Liver (tissue), 9 donors: Measurements from ENCODE around the gene MGAT5. TPM values are rescaled to one million over a fixed set of nuclear protein-coding genes. Genes with fewer than 3 reads are reported as not detected.

Experiments used
- DNase-seq: peaks from one replicate; pipeline ENCODE4 v3.0.0-alpha.2; 2017; ENCODE audit warnings: low spot score
- H3K27ac ChIP-seq, 2 donors: one replicate each; pipeline ENCODE4 v1.7.0; 2013; ENCODE audit warnings: inconsistent platforms in 2 of 2, low read length in 2 of 2, control low read depth in 1 of 2, low read depth in 1 of 2, mild to moderate bottlenecking in 1 of 2
- H3K27me3 ChIP-seq, 4 donors: one replicate each; pipeline versions ENCODE4 v1.6.1 to v1.7.0; 2013; ENCODE audit warnings: low read length in 3 of 4, inconsistent platforms in 1 of 4, mild to moderate bottlenecking in 1 of 4, moderate library complexity in 1 of 4; ENCODE audit not compliant: control insufficient read depth in 4 of 4, insufficient read depth in 4 of 4
- H3K36me3 ChIP-seq, 4 donors: one replicate each; pipeline versions ENCODE4 v1.6.1 to v1.7.0; 2013; ENCODE audit warnings: low read length in 3 of 4, mild to moderate bottlenecking in 3 of 4, low read depth in 1 of 4, moderate library complexity in 1 of 4; ENCODE audit not compliant: control insufficient read depth in 4 of 4, insufficient read depth in 3 of 4
- H3K4me1 ChIP-seq, 4 donors: one replicate each; pipeline versions ENCODE4 v1.6.1 to v1.7.0; 2013; ENCODE audit warnings: low read length in 3 of 4, mild to moderate bottlenecking in 3 of 4, moderate library complexity in 1 of 4; ENCODE audit not compliant: control insufficient read depth in 4 of 4, insufficient read depth in 4 of 4
- H3K4me3 ChIP-seq, 3 donors: one replicate each; pipeline versions ENCODE4 v1.6.1 to v1.7.0; 2013; ENCODE audit warnings: low read length in 3 of 3, control low read depth in 1 of 3, low read depth in 1 of 3, mild to moderate bottlenecking in 1 of 3
- H3K9ac ChIP-seq, 2 donors: one replicate each; pipeline ENCODE4 v1.7.0; 2013; ENCODE audit warnings: low read length in 2 of 2, mild to moderate bottlenecking in 2 of 2, moderate library complexity in 2 of 2, control low read depth in 1 of 2, low read depth in 1 of 2
- H3K9me3 ChIP-seq, 4 donors: one replicate each; pipeline versions ENCODE4 v1.6.1 to v1.7.0; 2013; ENCODE audit warnings: low read length in 3 of 4; ENCODE audit not compliant: control insufficient read depth in 4 of 4
- EGR1 ChIP-seq, 2 donors: IDR thresholded peaks; 2 replicates each; pipeline ENCODE4 v1.6.1; 2016 to 2018; ENCODE audit warnings: antibody characterized with exemption in 2 of 2, low read depth in 2 of 2
- FOXA1 ChIP-seq: IDR thresholded peaks from 2 replicates; pipeline ENCODE4 v1.6.1; 2016; ENCODE audit warnings: antibody characterized with exemption
- FOXA2 ChIP-seq: IDR thresholded peaks from 2 replicates; pipeline ENCODE4 v1.6.1; 2016; ENCODE audit warnings: antibody characterized with exemption
- GABPA ChIP-seq, 2 donors: IDR thresholded peaks in 1 of 2; conservative IDR thresholded peaks in 1 of 2; 2 replicates each; pipeline ENCODE4 v1.6.1; 2016; ENCODE audit warnings: antibody characterized with exemption in 2 of 2, mild to moderate bottlenecking in 1 of 2, moderate library complexity in 1 of 2
- HNF4A ChIP-seq, 2 donors: conservative IDR thresholded peaks; 2 replicates each; pipeline ENCODE4 v1.6.1; 2016; ENCODE audit warnings: antibody characterized with exemption in 2 of 2, mild to moderate bottlenecking in 2 of 2
- HNF4G ChIP-seq: IDR thresholded peaks from 2 replicates; pipeline ENCODE4 v1.6.1; 2016; ENCODE audit warnings: antibody characterized with exemption
- JUND ChIP-seq, 2 donors: IDR thresholded peaks; 2 replicates each; pipeline ENCODE4 v1.6.1; 2016; ENCODE audit warnings: antibody characterized with exemption in 2 of 2
- NR2F2 ChIP-seq: IDR thresholded peaks from 2 replicates; pipeline ENCODE4 v1.6.1; 2016; ENCODE audit warnings: antibody characterized with exemption
- RAD21 ChIP-seq, 2 donors: IDR thresholded peaks; 2 replicates each; pipeline ENCODE4 v1.6.1; 2016; ENCODE audit warnings: antibody characterized with exemption in 2 of 2, mild to moderate bottlenecking in 2 of 2
- RXRA ChIP-seq, 2 donors: IDR thresholded peaks; 2 replicates each; pipeline ENCODE4 v1.6.1; 2017 to 2018; ENCODE audit warnings: antibody characterized with exemption in 2 of 2, mild to moderate bottlenecking in 1 of 2
- SP1 ChIP-seq: IDR thresholded peaks from 2 replicates; pipeline ENCODE4 v1.6.1; 2018; ENCODE audit warnings: antibody characterized with exemption, mild to moderate bottlenecking
- TAF1 ChIP-seq: conservative IDR thresholded peaks from 2 replicates; pipeline ENCODE4 v1.6.1; 2016; ENCODE audit warnings: antibody characterized with exemption, mild to moderate bottlenecking
- YY1 ChIP-seq: IDR thresholded peaks from 2 replicates; pipeline ENCODE4 v1.6.1; 2016; ENCODE audit warnings: antibody characterized with exemption, mild to moderate bottlenecking
- WGBS: extraction: QIAGEN DNeasy Blood & Tissue Kit; methylation state at CpG from one replicate; pipeline ENCODE4 v1.1.7; 2013; 5-methylcytosine and 5-hydroxymethylcytosine counted together
- polyA plus RNA-seq, 2 donors: library from polyadenylated mRNA; stranded (reverse) in 1 of 2; unstranded in 1 of 2; fragments of 200-250 nt in 1 of 2; fragments of >200 nt in 1 of 2; fragmentation: Nextera tagmentation in 1 of 2; extraction: Ambion mirVana in 1 of 2; gene quantifications; one replicate each; pipeline versions ENCODE4 v1.2.1 to v1.2.3, GENCODE V29; 2013 to 2015
- total RNA-seq, 2 donors: library from RNA; depleted of rRNA; stranded (reverse); fragments of >200 nt; gene quantifications; one replicate each; pipeline ENCODE4 v1.2.3, GENCODE V29; 2014
- TF ChIP-seq, protein P1 (sequence below): IDR thresholded peaks from 2 replicates; pipeline ENCODE4 v1.6.1; 2016; ENCODE audit warnings: antibody characterized with exemption
- TF ChIP-seq, protein P2 (sequence below): IDR thresholded peaks from 2 replicates; pipeline ENCODE4 v1.6.1; 2016; ENCODE audit warnings: antibody characterized with exemption, mild to moderate bottlenecking
- TF ChIP-seq, protein P3 (sequence below): fragments of 150-350 bp; IDR thresholded peaks from 2 replicates; pipeline ENCODE4 v1.5.1; 2017; ENCODE audit warnings: improper control_type of control experiment, low read depth, low read length; ENCODE audit not compliant: missing input control
- TF ChIP-seq, protein P4 (sequence below): IDR thresholded peaks from 2 replicates; pipeline ENCODE4 v1.6.1; 2016; ENCODE audit warnings: antibody characterized with exemption
- TF ChIP-seq, protein P5 (sequence below): IDR thresholded peaks from 2 replicates; pipeline ENCODE4 v1.6.1; 2016; ENCODE audit warnings: antibody characterized with exemption
- donor health status: healthy.
- donor health status: healthy.
- donor health status: healthy.
- donor health status: healthy.
- donor health status: healthy.

The MGAT5 gene
- total and polyA plus RNA-seq, 4 donors = 1.8 to 12.7 (median 5.6) TPM

DNA sequence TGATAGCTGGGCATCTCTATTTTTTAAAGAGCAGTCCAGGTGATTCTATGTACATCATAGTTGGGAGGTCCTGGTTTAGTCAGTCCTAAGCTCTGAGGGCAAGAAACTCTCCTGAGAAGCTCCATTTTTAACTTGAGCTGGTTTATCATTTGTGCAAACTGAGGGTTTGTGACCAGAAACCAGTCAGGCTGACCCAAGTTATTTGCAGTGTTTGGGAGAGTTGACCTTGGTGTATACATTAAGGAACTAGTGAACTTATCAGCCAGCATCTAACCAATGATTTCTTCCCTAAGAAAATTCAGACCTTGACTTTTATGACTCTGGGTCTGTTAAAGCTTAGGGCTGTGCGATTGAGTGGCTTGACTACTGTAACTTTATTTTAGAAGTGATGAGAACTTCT is 10.6 kb upstream of the MGAT5 start:
- Histone ChIP-seq H3K27ac (no peak overlapping the region), H3K9me3 (no peaks in the 10 kb centered on the region), H3K27me3 (no peaks in the 10 kb centered on the region), H3K36me3 (no peaks in the 10 kb centered on the region), H3K4me1 (peaks cover 0 to 5% (median 0%) of the 10 kb centered on the region in 4 donors), H3K4me3 (no peak overlapping the region), H3K9ac (no peak overlapping the region)
- no peak for DNase-seq
- 84% methylated on average over 1 of the region's 1 CpG for WGBS
- TF ChIP-seq, protein P1, sequence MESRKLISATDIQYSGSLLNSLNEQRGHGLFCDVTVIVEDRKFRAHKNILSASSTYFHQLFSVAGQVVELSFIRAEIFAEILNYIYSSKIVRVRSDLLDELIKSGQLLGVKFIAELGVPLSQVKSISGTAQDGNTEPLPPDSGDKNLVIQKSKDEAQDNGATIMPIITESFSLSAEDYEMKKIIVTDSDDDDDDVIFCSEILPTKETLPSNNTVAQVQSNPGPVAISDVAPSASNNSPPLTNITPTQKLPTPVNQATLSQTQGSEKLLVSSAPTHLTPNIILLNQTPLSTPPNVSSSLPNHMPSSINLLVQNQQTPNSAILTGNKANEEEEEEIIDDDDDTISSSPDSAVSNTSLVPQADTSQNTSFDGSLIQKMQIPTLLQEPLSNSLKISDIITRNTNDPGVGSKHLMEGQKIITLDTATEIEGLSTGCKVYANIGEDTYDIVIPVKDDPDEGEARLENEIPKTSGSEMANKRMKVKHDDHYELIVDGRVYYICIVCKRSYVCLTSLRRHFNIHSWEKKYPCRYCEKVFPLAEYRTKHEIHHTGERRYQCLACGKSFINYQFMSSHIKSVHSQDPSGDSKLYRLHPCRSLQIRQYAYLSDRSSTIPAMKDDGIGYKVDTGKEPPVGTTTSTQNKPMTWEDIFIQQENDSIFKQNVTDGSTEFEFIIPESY = no peak
- TF ChIP-seq FOXA2 = no peak
- no peak for TF ChIP-seq YY1
- TF ChIP-seq, protein P2, sequence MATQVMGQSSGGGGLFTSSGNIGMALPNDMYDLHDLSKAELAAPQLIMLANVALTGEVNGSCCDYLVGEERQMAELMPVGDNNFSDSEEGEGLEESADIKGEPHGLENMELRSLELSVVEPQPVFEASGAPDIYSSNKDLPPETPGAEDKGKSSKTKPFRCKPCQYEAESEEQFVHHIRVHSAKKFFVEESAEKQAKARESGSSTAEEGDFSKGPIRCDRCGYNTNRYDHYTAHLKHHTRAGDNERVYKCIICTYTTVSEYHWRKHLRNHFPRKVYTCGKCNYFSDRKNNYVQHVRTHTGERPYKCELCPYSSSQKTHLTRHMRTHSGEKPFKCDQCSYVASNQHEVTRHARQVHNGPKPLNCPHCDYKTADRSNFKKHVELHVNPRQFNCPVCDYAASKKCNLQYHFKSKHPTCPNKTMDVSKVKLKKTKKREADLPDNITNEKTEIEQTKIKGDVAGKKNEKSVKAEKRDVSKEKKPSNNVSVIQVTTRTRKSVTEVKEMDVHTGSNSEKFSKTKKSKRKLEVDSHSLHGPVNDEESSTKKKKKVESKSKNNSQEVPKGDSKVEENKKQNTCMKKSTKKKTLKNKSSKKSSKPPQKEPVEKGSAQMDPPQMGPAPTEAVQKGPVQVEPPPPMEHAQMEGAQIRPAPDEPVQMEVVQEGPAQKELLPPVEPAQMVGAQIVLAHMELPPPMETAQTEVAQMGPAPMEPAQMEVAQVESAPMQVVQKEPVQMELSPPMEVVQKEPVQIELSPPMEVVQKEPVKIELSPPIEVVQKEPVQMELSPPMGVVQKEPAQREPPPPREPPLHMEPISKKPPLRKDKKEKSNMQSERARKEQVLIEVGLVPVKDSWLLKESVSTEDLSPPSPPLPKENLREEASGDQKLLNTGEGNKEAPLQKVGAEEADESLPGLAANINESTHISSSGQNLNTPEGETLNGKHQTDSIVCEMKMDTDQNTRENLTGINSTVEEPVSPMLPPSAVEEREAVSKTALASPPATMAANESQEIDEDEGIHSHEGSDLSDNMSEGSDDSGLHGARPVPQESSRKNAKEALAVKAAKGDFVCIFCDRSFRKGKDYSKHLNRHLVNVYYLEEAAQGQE = no peak

DNA sequence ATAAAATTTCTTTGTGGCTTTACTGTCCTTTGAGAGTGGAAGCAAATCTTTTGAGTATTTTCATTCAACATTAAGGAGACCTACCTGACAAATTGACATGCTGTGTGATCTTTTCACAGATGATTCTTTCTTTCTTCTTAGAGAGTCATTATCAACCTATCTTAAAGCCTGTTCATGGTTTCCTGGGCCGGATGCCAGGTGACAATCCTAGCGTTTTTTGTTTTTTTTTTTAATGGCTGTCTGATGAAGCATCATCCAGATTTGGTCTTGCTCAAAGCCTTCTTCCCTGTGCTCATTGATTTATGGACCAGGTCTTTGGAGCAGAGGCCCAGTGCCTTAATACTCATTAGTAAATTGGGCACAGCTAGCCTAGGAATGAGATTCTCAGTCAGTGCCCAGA is 9.8 kb upstream of the MGAT5 start:
- no peak for DNase-seq
- H3K36me3 ChIP-seq = no peaks in the 10 kb centered on the region
- no peaks in the 10 kb centered on the region for H3K9me3 ChIP-seq
- H3K9ac ChIP-seq = no peak overlapping the region
- H3K4me1 ChIP-seq = peaks cover 0 to 5% (median 0%) of the 10 kb centered on the region in 4 donors
- no peaks in the 10 kb centered on the region for H3K27me3 ChIP-seq
- H3K4me3 ChIP-seq = no peak overlapping the region
- TF ChIP-seq HNF4G (no peak), YY1 (no peak), FOXA2 (no peak), EGR1 (IDR thresholded peaks at IDR 0.05; ENCODE audit: low read depth in 2 of 2) (no peak), SP1 (no peak), RXRA (IDR thresholded peaks at IDR 0.05) (no peak), GABPA (IDR thresholded peaks at IDR 0.05 in 1 of 2, conservative IDR thresholded peaks at IDR 0.05 in 1 of 2) (no peak), TAF1 (no peak), RAD21 (IDR thresholded peaks at IDR 0.05) (no peak), HNF4A (conservative IDR thresholded peaks at IDR 0.05) (no peak), FOXA1 (no peak), NR2F2 (no peak), JUND (IDR thresholded peaks at IDR 0.05) (no peak)
- TF ChIP-seq, protein P3, sequence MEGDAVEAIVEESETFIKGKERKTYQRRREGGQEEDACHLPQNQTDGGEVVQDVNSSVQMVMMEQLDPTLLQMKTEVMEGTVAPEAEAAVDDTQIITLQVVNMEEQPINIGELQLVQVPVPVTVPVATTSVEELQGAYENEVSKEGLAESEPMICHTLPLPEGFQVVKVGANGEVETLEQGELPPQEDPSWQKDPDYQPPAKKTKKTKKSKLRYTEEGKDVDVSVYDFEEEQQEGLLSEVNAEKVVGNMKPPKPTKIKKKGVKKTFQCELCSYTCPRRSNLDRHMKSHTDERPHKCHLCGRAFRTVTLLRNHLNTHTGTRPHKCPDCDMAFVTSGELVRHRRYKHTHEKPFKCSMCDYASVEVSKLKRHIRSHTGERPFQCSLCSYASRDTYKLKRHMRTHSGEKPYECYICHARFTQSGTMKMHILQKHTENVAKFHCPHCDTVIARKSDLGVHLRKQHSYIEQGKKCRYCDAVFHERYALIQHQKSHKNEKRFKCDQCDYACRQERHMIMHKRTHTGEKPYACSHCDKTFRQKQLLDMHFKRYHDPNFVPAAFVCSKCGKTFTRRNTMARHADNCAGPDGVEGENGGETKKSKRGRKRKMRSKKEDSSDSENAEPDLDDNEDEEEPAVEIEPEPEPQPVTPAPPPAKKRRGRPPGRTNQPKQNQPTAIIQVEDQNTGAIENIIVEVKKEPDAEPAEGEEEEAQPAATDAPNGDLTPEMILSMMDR = no peak
- TF ChIP-seq, protein P4, sequence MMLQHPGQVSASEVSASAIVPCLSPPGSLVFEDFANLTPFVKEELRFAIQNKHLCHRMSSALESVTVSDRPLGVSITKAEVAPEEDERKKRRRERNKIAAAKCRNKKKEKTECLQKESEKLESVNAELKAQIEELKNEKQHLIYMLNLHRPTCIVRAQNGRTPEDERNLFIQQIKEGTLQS = no peak
- TF ChIP-seq, protein P2 = no peak
- TF ChIP-seq, protein P1 = no peak
- TF ChIP-seq, protein P5, sequence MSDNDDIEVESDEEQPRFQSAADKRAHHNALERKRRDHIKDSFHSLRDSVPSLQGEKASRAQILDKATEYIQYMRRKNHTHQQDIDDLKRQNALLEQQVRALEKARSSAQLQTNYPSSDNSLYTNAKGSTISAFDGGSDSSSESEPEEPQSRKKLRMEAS = no peak
- 71% methylated on average over 2 of the region's 2 CpGs for WGBS
- H3K27ac ChIP-seq = no peak overlapping the region
